Raji (cell line): Measurements from ENCODE around the gene CDC42EP3.

Source experiments
- POLR2A ChIP-seq: IDR thresholded peaks from 2 replicates; pipeline ENCODE4 v1.6.1; 2011; ENCODE audit warnings: low read depth, low read length, control low read depth; ENCODE audit not compliant: insufficient read depth

The CDC42EP3 gene

DNA sequence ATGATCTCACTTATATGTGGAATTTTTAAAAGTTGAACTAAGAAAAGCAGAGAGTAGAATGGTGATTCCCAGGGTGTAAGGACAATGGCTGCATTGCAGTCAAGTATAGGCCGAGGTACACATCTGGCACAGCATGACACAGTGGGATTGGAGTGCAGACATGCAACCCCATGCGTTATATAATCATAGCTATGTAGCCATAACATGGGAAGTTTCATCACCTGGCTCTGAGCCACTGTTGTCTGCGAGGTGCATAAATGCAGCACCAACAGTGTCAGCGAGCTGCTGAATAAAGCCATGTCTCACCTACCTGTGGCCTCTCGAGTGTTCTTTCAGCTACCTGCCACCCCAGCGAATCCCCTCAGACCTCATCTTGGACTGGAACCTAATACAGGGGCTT is 61.7 kb downstream of the CDC42EP3 start:
- no peak for TF ChIP-seq POLR2A

GRCh38 chr2:37604716-37605115 is 66.7 kb downstream of the CDC42EP3 start:
- no peak for TF ChIP-seq POLR2A

- TF ChIP-seq POLR2A = no peak
These were observed 68.7 kb downstream of the CDC42EP3 start for GRCh38 chr2:37602702-37603101.

- TF ChIP-seq POLR2A = no peak
These were observed 69.4 kb downstream of the CDC42EP3 start for GRCh38 chr2:37602040-37602439.

DNA sequence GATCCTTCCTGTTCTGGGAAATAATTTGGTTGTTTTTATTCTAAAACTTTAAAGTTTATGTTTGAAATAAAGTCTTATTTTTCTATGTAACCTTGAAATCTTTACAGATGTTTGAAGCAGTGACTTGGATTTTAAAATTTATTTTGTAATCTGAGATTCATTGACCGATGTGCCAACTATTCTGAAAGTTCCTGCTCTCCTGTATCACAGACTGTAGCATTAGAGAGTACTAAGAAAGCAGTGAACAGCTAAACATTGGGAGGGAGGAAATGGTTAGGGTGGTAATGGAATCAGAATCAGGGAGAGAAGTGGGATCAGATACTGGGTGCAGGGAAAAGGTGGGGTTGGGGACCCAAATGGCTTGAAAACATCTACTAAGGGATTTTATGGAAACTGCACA is 69.9 kb downstream of the CDC42EP3 start:
- no peak for TF ChIP-seq POLR2A

DNA sequence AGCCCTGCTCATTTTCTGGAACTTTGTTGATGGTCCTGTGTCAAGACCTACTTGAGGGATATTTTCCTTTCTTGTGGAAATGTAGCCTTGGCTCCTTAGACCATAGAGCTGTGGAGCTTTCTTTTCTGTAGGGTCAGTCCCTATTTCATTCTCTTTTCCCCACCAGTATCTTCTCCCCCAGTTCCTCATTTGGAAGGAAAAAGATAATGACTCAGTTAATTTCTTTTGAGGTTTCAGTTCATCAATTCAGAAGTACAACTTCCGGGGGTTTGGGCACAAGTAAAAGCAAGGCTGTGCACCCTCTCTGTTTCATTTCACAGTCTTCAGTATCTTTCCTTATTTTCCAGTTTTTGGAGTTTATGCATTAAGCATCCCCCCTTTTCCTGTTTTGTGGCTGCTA is 70.7 kb downstream of the CDC42EP3 start:
- TF ChIP-seq POLR2A = no peak

DNA sequence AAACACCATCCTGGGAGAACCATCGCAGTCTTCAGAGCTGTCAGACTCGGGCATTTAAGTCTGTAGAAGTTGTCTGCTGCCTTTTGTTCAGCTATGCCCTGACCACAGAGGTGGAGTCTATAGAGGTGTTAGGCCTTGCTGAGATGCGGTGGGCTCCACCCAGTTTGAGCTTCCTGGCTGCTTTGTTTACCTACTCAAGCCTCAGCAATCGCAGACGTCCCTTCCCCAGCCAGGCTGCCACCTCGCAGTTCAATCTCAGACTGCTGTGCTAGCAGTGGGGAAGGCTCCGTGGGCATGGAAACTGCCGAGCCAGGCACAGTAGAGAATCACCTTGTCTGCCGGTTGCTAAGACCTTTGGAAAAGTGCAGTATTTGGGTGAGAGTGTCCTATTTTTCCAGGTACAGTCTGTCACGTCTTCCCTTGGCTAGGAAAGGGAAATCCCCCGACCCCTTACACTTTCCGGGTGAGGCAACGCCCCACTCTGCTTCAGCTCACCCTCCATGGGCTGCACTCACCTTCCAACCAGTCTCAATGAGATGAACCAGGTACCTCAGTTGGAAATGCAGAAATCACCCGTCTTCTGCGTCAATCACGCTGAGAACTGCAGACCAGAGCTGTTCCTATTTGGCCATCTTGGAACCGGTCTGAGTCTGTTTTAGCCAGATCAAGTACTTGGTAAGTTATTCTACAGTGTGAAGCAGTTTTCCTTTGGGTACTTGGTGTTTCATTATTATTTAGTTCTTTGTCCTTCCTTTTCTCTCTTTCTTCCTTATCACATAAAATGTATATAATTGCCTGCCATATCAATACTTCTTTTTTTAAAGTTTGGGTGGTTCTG is 71.5 kb downstream of the CDC42EP3 start:
- no peak for TF ChIP-seq POLR2A

- TF ChIP-seq POLR2A = no peak
These were observed 77.7 kb downstream of the CDC42EP3 start for GRCh38 chr2:37593694-37594093.

- no peak for TF ChIP-seq POLR2A
These were observed 78.4 kb downstream of the CDC42EP3 start for GRCh38 chr2:37593024-37593423.
